ENCODE measurements around the gene CLDN7. TPM values are rescaled to one million over a fixed set of nuclear protein-coding genes. Genes with fewer than 3 reads are reported as not detected.

Gene CLDN7
- total and polyA plus RNA-seq, 2 experiments from 2014 or later, result 0.51 to 0.83 TPM

DNA sequence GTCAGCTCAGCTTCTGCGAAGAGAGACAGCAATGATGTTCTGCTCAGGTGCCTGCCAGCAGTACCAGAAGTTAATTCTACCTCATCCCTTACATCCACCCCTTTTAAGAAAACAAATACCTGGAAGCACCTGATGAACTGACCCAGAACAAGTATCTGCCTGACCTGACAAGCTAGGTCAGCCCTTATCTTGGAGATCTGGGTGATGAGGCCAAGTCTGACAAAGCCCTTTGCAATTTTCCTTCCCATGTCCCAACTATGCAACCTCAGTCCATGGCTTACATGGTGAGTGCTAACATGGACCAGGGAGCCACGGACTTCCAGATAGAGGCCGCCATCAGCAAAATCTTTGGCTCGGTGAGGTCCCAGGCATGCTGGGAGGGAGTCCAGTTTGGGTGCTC, 38.9 kb downstream of the CLDN7 start:
- H3K4me1 ChIP-seq (ENCODE audit: low read depth), result peaks cover 11% of the 10 kb centered on the region
- no peak for DNase-seq (ENCODE audit: low read depth in 1 of 2, low spot score in 1 of 2)
- H3K27ac ChIP-seq, result no peak overlapping the region
- H3K4me3 ChIP-seq, result no peak overlapping the region
- TF ChIP-seq, protein P1, sequence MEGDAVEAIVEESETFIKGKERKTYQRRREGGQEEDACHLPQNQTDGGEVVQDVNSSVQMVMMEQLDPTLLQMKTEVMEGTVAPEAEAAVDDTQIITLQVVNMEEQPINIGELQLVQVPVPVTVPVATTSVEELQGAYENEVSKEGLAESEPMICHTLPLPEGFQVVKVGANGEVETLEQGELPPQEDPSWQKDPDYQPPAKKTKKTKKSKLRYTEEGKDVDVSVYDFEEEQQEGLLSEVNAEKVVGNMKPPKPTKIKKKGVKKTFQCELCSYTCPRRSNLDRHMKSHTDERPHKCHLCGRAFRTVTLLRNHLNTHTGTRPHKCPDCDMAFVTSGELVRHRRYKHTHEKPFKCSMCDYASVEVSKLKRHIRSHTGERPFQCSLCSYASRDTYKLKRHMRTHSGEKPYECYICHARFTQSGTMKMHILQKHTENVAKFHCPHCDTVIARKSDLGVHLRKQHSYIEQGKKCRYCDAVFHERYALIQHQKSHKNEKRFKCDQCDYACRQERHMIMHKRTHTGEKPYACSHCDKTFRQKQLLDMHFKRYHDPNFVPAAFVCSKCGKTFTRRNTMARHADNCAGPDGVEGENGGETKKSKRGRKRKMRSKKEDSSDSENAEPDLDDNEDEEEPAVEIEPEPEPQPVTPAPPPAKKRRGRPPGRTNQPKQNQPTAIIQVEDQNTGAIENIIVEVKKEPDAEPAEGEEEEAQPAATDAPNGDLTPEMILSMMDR (IDR thresholded peaks at IDR 0.05; ENCODE audit: low read depth, low read length), result no peak
- H3K9me3 ChIP-seq (ENCODE audit: low read depth), result no peaks in the 10 kb centered on the region
- peaks cover 59% of the 10 kb centered on the region for H3K36me3 ChIP-seq
- H3K27me3 ChIP-seq, result no peaks in the 10 kb centered on the region

DNA sequence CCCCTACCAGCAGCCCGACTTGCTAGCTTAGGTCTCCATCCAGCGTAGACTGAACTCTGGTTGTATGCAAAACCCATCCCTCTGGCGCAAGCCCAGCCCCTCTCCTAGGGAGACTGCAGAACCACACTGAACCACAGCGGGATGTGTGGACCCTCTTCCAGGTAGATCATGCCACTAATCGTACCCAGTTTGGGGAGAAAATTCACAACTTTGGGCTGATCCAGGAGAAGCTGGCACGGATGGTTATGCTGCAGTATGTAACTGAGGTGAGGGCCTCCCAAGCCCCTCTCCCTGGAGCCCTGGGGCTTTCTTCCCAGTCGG, 39.3 kb downstream of the CLDN7 start:
- TF ChIP-seq, protein P1 (IDR thresholded peaks at IDR 0.05; ENCODE audit: low read depth, low read length), result no peak
- no peak for DNase-seq (ENCODE audit: low read depth in 1 of 2, low spot score in 1 of 2)
- no peak overlapping the region for H3K4me3 ChIP-seq
- no peaks in the 10 kb centered on the region for H3K9me3 ChIP-seq (ENCODE audit: low read depth)
- no peak overlapping the region for H3K27ac ChIP-seq
- H3K27me3 ChIP-seq, result no peaks in the 10 kb centered on the region
- peaks cover 55% of the 10 kb centered on the region for H3K36me3 ChIP-seq
- H3K4me1 ChIP-seq (ENCODE audit: low read depth), result peaks cover 14% of the 10 kb centered on the region

DNA sequence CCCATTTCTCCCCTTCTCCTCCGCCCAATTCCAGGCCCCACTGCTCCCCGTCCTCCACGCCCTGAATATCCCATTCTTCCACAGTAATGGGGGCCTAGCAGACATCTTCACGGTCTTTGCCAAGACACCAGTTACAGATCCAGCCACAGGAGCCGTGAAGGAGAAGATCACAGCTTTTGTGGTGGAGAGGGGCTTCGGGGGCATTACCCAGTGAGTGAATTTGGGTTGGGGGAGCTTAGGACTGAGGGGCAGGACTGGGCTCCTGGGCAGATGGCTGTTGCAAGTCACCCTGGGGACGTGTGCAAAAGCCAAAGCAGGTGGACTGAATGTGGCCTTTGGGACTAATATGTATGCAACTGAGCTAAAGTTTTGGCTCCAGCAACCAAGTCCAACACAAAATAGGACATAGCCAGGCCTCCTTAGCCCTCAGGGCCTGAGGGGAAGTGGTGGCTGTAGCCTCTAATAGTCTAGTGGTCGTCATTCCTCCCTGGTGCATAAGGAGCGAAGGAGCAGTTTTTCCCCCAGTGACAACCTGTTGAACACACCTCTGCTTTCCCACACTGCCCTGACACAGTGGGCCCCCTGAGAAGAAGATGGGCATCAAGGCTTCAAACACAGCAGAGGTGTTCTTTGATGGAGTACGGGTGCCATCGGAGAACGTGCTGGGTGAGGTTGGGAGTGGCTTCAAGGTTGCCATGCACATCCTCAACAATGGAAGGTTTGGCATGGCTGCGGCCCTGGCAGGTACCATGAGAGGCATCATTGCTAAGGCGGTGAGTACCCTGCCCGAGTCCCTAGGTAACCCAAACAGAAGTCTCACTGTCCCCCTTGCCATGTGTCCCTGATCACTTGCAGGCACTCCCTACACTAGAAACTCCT, 39.9 kb downstream of the CLDN7 start:
- Histone ChIP-seq H3K9me3 (ENCODE audit: low read depth) (no peaks in the 10 kb centered on the region), H3K36me3 (peaks cover 49% of the 10 kb centered on the region), H3K4me3 (no peak overlapping the region), H3K27ac (no peak overlapping the region), H3K27me3 (no peaks in the 10 kb centered on the region), H3K4me1 (ENCODE audit: low read depth) (peaks cover 14% of the 10 kb centered on the region)
- TF ChIP-seq, protein P1 (IDR thresholded peaks at IDR 0.05; ENCODE audit: low read depth, low read length), result no peak
- DNase-seq (ENCODE audit: low read depth in 1 of 2, low spot score in 1 of 2), result no peak

DNA sequence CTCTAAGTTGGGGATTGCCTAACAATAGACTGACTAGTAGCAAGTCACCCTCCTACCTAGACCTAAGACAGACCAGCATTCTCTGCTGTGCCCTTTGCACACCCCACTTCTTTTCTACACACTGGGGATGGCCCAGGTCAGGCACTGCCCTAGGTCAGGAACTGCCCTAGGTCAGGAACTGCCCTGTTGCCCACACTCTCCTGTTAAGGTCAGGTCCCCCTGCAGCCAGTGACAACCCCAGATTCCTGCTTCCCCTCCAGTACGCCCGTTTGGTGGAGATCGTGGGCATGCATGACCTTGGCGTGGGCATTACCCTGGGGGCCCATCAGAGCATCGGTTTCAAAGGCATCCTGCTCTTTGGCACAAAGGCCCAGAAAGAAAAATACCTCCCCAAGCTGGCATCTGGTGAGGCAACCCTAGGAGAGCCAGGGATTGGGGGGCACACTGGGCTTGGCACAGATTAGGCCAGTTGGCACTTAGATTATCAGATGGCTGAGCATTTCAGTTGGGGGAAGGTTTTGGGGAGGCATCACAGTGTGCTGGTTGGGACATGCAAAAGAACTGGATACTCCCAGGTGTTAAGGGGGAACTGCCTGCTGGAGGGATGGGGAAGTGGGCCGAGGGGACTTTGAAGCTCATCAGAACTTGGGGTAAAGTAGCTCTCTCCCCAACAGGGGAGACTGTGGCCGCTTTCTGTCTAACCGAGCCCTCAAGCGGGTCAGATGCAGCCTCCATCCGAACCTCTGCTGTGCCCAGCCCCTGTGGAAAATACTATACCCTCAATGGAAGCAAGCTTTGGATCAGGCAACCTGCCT, 40.8 kb downstream of the CLDN7 start:
- H3K4me3 ChIP-seq, result no peak overlapping the region
- H3K9me3 ChIP-seq (ENCODE audit: low read depth), result no peaks in the 10 kb centered on the region
- peaks cover 18% of the 10 kb centered on the region for H3K4me1 ChIP-seq (ENCODE audit: low read depth)
- H3K27me3 ChIP-seq, result no peaks in the 10 kb centered on the region
- H3K36me3 ChIP-seq, result peaks cover 41% of the 10 kb centered on the region
- TF ChIP-seq, protein P1 (IDR thresholded peaks at IDR 0.05; ENCODE audit: low read depth, low read length), result no peak
- H3K27ac ChIP-seq, result peak overlapping the region; percentile 66
- DNase-seq (ENCODE audit: low read depth in 1 of 2, low spot score in 1 of 2), result no peak

DNA sequence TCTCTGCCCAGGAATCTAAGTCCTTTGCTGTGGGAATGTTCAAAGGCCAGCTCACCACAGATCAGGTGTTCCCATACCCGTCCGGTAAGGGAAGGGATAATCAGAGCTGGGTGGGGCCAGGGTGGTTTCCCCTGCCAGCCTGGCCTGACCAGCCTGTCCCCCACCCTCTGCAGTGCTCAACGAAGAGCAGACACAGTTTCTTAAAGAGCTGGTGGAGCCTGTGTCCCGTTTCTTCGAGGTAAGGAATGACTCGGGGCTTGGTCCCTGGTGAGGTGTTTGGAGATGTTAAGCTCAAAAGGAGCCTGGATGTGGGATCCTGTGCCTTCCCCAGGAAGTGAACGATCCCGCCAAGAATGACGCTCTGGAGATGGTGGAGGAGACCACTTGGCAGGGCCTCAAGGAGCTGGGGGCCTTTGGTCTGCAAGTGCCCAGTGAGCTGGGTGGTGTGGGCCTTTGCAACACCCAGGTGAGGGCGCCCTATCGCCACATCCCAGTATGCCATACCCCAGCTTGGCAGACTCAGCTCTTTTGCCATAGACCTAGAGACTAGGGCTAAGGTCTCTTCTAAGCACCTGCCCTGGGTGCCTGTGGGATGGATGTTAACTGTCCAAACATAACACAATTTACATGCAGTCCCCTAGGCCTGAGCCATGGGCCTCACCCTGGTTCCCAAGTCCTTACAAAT, 41.5 kb downstream of the CLDN7 start:
- H3K27me3 ChIP-seq, result no peaks in the 10 kb centered on the region
- TF ChIP-seq, protein P1 (IDR thresholded peaks at IDR 0.05; ENCODE audit: low read depth, low read length), result peak; percentile 50
- H3K36me3 ChIP-seq, result peaks cover 35% of the 10 kb centered on the region
- peak; percentile 37 to 71 for DNase-seq (ENCODE audit: low read depth in 1 of 2, low spot score in 1 of 2)
- H3K9me3 ChIP-seq (ENCODE audit: low read depth), result no peaks in the 10 kb centered on the region
- peak overlapping the region; percentile 82 for H3K4me3 ChIP-seq
- peaks cover 26% of the 10 kb centered on the region for H3K4me1 ChIP-seq (ENCODE audit: low read depth)
- H3K27ac ChIP-seq, result peak overlapping the region; percentile 66
